ENCODE data around the gene EIF4G1. TPM values are rescaled to one million over a fixed set of nuclear protein-coding genes. Genes with fewer than 3 reads are reported as not detected.

Gene EIF4G1
- total and polyA plus RNA-seq, 2 of the 4 experiments (the other 2 are of a cell fraction): 225 to 274 TPM

- CTCF ChIA-PET: no interaction called here
- POLR2A ChIA-PET (ENCODE audit: unreplicated experiment): no interaction called here
- Histone ChIP-seq H3K27ac (ENCODE audit: insufficient read depth, low read length) (peak overlapping the region; percentile 59), H2BK5ac (ENCODE audit: low read depth, low read length, poor library complexity, severe bottlenecking) (peak overlapping the region; percentile 93), H4K20me1 (ENCODE audit: insufficient read depth, low read length) (peaks cover 60% of the 10 kb centered on the region), H3K4me1 (ENCODE audit: control insufficient read depth, insufficient read depth, low read length) (peaks cover 28% of the 10 kb centered on the region), H3K4ac (ENCODE audit: low read depth, low read length) (peak overlapping the region; percentile 92), H3K56ac (ENCODE audit: extremely low read depth, insufficient read depth, low read length) (peak overlapping the region; percentile 1; the same call in 1 of the 2 replicates), H2AK9ac (replicated peaks; ENCODE audit: low read depth, low read length, poor library complexity) (peak overlapping the region; percentile 80), H3K4me2 (ENCODE audit: low read depth, low read length) (peak overlapping the region; percentile 48; the same call in 1 of the 2 replicates), H3K9me3 (ENCODE audit: control insufficient read depth, insufficient read depth, low read length) (no peaks in the 10 kb centered on the region), H4K5ac (ENCODE audit: low read depth, low read length) (peak overlapping the region; percentile 27; the same call in 1 of the 2 replicates), H2AFZ (replicated peaks; ENCODE audit: low read length, poor library complexity) (no peak overlapping the region), H2BK15ac (ENCODE audit: low read depth, low read length) (peak overlapping the region; percentile 48; the same call in 1 of the 3 replicates), H2BK20ac (ENCODE audit: low read depth, low read length) (peak overlapping the region; percentile 72; the same call in 1 of the 2 replicates), H3K14ac (replicated peaks; ENCODE audit: low read depth, low read length) (peak overlapping the region; percentile 92), H3K4me3 (ENCODE audit: insufficient read depth, low read depth, low read length) (no peak overlapping the region), H3K9ac (ENCODE audit: low read depth, low read length) (peak overlapping the region; percentile 5; the same call in 1 of the 2 replicates), H3K23ac (ENCODE audit: low read depth, low read length) (peak overlapping the region; percentile 95), H3K27me3 (ENCODE audit: control insufficient read depth, insufficient read depth, low read length) (no peaks in the 10 kb centered on the region), H3K9me1 (ENCODE audit: insufficient read depth, low read length) (peaks cover 18% of the 10 kb centered on the region), H3K18ac (ENCODE audit: low read depth, low read length) (peak overlapping the region; percentile 4; the same call in 1 of the 2 replicates), H3K79me1 (ENCODE audit: low read depth in 1 of 2, low read length in 2 of 2) (peaks cover 11 to 72% of the 10 kb centered on the region in 2 experiments; a peak in 3 of 4 replicates), H2BK120ac (ENCODE audit: low read depth, low read length) (peak overlapping the region; percentile 84), H4K91ac (ENCODE audit: insufficient read depth, low read depth, low read length) (peak overlapping the region; percentile 48), H2AK5ac (ENCODE audit: low read depth, low read length) (peak overlapping the region; percentile 91), H3K36me3 (ENCODE audit: control insufficient read depth, insufficient read depth, low read length) (peaks cover 64% of the 10 kb centered on the region), H4K8ac (ENCODE audit: low read depth in 2 of 2, low read length in 2 of 2) (peak overlapping the region; percentile 8 to 69; a peak in 3 of 4 replicates)
- ATAC-seq (ENCODE audit: low read depth): peak; percentile 33
- intact Hi-C loops (cut with micrococcal nuclease): no loop called here
- in situ Hi-C loops (cut with MboI; ENCODE audit: low sequenced_read_pairs): no loop called here
- DNase-seq: peak; percentile 95
- TF ChIP-seq POLR2A (IDR thresholded peaks at IDR 0.05; ENCODE audit: low read depth, low read length): peak; percentile 49; the same call in 1 of the 2 replicates
- no peak for TF ChIP-seq MXI1 (IDR thresholded peaks at IDR 0.05; ENCODE audit: borderline replicate concordance, low read depth, low read length)
- TF ChIP-seq FOS (IDR thresholded peaks at IDR 0.05; ENCODE audit: low read depth, low read length): peak; percentile 9; the same call in 1 of the 2 replicates
- peak; percentile 40; the same call in 1 of the 2 replicates for TF ChIP-seq MAZ (IDR thresholded peaks at IDR 0.05; ENCODE audit: borderline replicate concordance, low read depth, low read length)
- no TSS peak for BruUV-seq (replicated peaks)
- dilution Hi-C loops (cut with HindIII; ENCODE audit: low sequenced_read_pairs, unreplicated experiment): no loop called here
- 100% methylated on average over 2 of the region's 10 CpGs; no CpG with 5 or more reads in 1 of the 2 experiments for WGBS, 2 experiments (ENCODE audit: extremely low coverage in 2 of 2, insufficient read length in 1 of 2)
Measured at GRCh38 chr3:184332370-184333090, 18.1 kb downstream of the EIF4G1 start.

All from IMR-90 (cell line).